Measurements from ENCODE around the gene ANKZF1.
"Not testable (repeated sequence)": the region's sequence is repeated elsewhere in the genome, so short reads cannot be mapped to it uniquely, and the experiment has no call there.

ANKZF1 gene

DNA sequence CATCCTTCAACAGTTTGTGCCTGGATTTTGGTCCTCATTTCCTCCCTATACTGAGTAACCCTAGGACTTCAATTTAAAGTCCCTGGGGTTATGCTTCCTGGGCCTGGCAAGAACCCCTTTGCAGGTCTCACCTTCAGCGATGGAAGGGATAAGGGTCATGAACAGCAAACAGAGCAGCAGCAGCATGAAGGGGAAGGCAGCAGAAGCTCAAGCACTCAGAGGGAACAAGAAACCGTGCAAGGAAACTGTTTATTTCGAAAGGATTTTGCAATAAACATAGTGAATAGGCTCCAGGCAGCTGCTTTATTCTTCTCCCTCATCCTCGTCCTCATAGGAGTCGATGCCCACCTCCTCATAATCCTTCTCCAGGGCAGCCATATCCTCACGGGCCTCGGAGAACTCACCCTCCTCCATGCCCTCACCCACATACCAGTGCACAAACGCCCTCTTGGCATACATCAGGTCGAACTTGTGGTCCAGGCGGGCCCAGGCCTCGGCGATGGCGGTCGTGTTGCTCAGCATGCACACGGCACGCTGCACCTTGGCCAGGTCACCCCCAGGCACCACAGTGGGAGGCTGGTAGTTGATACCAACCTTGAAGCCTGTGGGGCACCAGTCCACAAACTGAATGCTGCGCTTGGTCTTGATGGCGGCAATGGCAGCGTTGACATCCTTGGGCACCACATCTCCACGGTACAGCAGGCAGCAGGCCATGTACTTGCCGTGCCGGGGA is 20.6 kb downstream of the ANKZF1 start:
- Histone ChIP-seq H3K27ac (ENCODE audit: low read length) (peak overlapping the region; percentile 90), H3K36me3 (ENCODE audit: control insufficient read depth in 2 of 2, insufficient read depth in 2 of 2, low read length in 2 of 2) (peaks cover 16 to 22% of the 10 kb centered on the region in 2 donors), H3K4me3 (ENCODE audit: low read length in 2 of 2) (peak overlapping the region; percentile 28 to 54), H3K4me1 (ENCODE audit: control insufficient read depth, insufficient read depth, low read length) (peaks cover 71% of the 10 kb centered on the region), H3K27me3 (ENCODE audit: control insufficient read depth in 1 of 2, insufficient read depth in 2 of 2, low read length in 2 of 2) (no peaks in the 10 kb centered on the region), H3K9ac (ENCODE audit: low read length in 2 of 2) (peak overlapping the region; percentile 7 to 64), H3K9me3 (ENCODE audit: control insufficient read depth in 2 of 2, low read length in 2 of 2) (no peaks in the 10 kb centered on the region)

DNA sequence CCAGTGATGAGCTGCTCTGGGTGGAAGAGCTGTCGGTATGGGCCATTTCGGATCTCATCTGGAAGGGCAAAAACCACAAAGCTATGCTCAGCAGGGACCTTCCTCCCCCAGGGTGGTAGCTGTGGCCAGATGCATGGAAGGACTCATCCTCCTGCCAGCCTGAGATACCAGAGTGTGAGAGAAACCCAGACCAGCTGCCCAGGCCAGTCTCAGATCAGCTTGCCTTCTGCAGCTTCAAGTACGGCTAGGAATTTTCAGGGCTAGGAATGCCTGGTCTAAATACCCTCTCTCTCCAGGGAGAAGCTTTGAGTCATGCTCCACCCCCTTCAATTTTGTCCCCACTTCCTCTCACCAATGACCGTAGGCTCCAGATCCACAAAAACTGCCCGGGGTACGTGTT is 22.1 kb downstream of the ANKZF1 start:
- Histone ChIP-seq H3K36me3 (ENCODE audit: control insufficient read depth in 2 of 2, insufficient read depth in 2 of 2, low read length in 2 of 2) (peaks cover 16 to 22% of the 10 kb centered on the region in 2 donors), H3K4me3 (ENCODE audit: low read length in 2 of 2) (peak overlapping the region in 1 of 2 donors; percentile 29), H3K4me1 (ENCODE audit: control insufficient read depth, insufficient read depth, low read length) (peaks cover 60% of the 10 kb centered on the region), H3K27ac (ENCODE audit: low read length) (peak overlapping the region; percentile 90), H3K9me3 (ENCODE audit: control insufficient read depth in 2 of 2, low read length in 2 of 2) (no peaks in the 10 kb centered on the region), H3K9ac (ENCODE audit: low read length in 2 of 2) (peak overlapping the region in 1 of 2 donors; percentile 86), H3K27me3 (ENCODE audit: control insufficient read depth in 1 of 2, insufficient read depth in 2 of 2, low read length in 2 of 2) (no peaks in the 10 kb centered on the region)

- Histone ChIP-seq H3K27me3 (ENCODE audit: control insufficient read depth in 1 of 2, insufficient read depth in 2 of 2, low read length in 2 of 2) (no peaks in the 10 kb centered on the region), H3K36me3 (ENCODE audit: control insufficient read depth in 2 of 2, insufficient read depth in 2 of 2, low read length in 2 of 2) (peaks cover 16 to 22% of the 10 kb centered on the region in 2 donors), H3K9me3 (ENCODE audit: control insufficient read depth in 2 of 2, low read length in 2 of 2) (no peaks in the 10 kb centered on the region), H3K4me1 (ENCODE audit: control insufficient read depth, insufficient read depth, low read length) (peaks cover 58% of the 10 kb centered on the region), H3K4me3 (ENCODE audit: low read length in 2 of 2) (peak overlapping the region in 1 of 2 donors; percentile 96), H3K9ac (ENCODE audit: low read length in 2 of 2) (peak overlapping the region in 1 of 2 donors; percentile 86), H3K27ac (ENCODE audit: low read length) (peak overlapping the region; percentile 90)
Measured at GRCh38 chr2:219252084-219252483, 22.5 kb downstream of the ANKZF1 start.

- peaks cover 14 to 17% of the 10 kb centered on the region in 2 donors for H3K36me3 ChIP-seq (ENCODE audit: control insufficient read depth in 2 of 2, insufficient read depth in 2 of 2, low read length in 2 of 2)
- peak overlapping the region; percentile 90 for H3K27ac ChIP-seq (ENCODE audit: low read length)
- peak overlapping the region; percentile 73 to 86 for H3K9ac ChIP-seq (ENCODE audit: low read length in 2 of 2)
- H3K27me3 ChIP-seq (ENCODE audit: control insufficient read depth in 1 of 2, insufficient read depth in 2 of 2, low read length in 2 of 2): no peaks in the 10 kb centered on the region
- peak overlapping the region; percentile 90 to 96 for H3K4me3 ChIP-seq (ENCODE audit: low read length in 2 of 2)
- no peaks in the 10 kb centered on the region for H3K9me3 ChIP-seq (ENCODE audit: control insufficient read depth in 2 of 2, low read length in 2 of 2)
- H3K4me1 ChIP-seq (ENCODE audit: control insufficient read depth, insufficient read depth, low read length): peaks cover 56% of the 10 kb centered on the region
Measured at GRCh38 chr2:219252570-219252899, 22.9 kb downstream of the ANKZF1 start.

- Histone ChIP-seq H3K4me3 (ENCODE audit: low read length in 2 of 2) (peak within 1 kb of the TSS; percentile 90 to 96), H3K27me3 (ENCODE audit: control insufficient read depth in 1 of 2, insufficient read depth in 2 of 2, low read length in 2 of 2) (no peaks in the 10 kb centered on the region), H3K36me3 (ENCODE audit: control insufficient read depth in 2 of 2, insufficient read depth in 2 of 2, low read length in 2 of 2) (peaks cover 8 to 12% of the 10 kb centered on the region in 2 donors), H3K9me3 (ENCODE audit: control insufficient read depth in 2 of 2, low read length in 2 of 2) (no peaks in the 10 kb centered on the region), H3K4me1 (ENCODE audit: control insufficient read depth, insufficient read depth, low read length) (peaks cover 55% of the 10 kb centered on the region), H3K27ac (ENCODE audit: low read length) (peak within 1 kb of the TSS; percentile 90), H3K9ac (ENCODE audit: low read length in 2 of 2) (peak within 1 kb of the TSS; percentile 73 to 86)
Measured at GRCh38 chr2:219252900-219253752, 23.5 kb downstream of the ANKZF1 start, which contains the start of gene TUBA4B. TUBA4B (plus strand) TSS chr2:219253243; CDS start chr2:219253408, 165 bp downstream.

DNA sequence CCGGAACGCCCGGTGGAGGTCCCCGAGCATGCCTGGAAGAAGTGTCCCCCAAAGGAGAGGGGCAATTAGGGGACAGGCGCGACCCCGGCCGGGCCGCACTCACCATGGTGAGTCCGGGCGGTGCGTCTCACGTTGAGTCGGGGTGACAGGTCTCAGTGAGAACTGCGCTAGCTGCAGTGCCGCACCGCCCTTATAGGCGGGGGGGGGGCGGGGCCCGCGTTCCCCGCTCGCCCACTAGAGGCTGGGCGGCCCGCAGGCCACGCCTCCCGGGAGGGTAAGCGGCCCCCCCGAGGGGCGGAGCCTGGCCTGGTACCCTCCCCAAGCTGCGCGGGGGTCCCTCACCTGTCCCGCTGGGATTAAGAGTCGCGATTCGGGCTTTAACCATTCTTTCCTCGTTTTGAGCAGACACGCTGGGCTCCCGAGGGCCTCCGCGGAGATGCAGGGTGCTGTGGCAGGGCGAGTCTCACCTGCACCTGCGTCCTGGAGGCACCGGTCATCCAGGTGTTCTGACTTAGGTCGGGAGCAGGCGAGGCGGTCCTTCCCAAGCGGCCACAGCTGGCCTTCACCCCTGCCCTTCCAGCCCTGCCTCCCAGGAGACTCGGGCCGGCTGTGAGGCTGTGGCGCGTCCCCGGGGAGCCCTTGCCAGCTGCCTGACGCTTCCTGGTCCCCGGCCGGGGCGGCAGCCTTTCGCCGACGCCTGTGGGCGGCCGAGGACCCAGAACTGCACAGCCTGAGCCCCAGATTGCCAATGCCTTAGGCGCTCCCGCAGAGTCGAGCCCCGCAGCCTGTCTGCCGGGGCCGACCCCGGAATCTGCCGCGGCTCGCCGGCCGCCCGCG is 24.4 kb downstream of the ANKZF1 start, which contains the start of gene TUBA4A:
TUBA4A (minus strand) TSS at position 166 of the 837 bp plus-strand sequence; CDS start at position 106, 60 bp downstream.
- Histone ChIP-seq H3K27me3 (ENCODE audit: control insufficient read depth in 1 of 2, insufficient read depth in 2 of 2, low read length in 2 of 2) (no peaks in the 10 kb centered on the region), H3K36me3 (ENCODE audit: control insufficient read depth in 2 of 2, insufficient read depth in 2 of 2, low read length in 2 of 2) (peaks cover 6 to 9% of the 10 kb centered on the region in 2 donors), H3K9me3 (ENCODE audit: control insufficient read depth in 2 of 2, low read length in 2 of 2) (no peaks in the 10 kb centered on the region), H3K4me1 (ENCODE audit: control insufficient read depth, insufficient read depth, low read length) (peaks cover 51% of the 10 kb centered on the region), H3K4me3 (ENCODE audit: low read length in 2 of 2) (peak within 1 kb of the TSS; percentile 90 to 96), H3K27ac (ENCODE audit: low read length) (peak within 1 kb of the TSS; percentile 90), H3K9ac (ENCODE audit: low read length in 2 of 2) (peak within 1 kb of the TSS; percentile 73 to 86)

GRCh38 chr2:219254590-219255201 is 25.1 kb downstream of the ANKZF1 start:
- Histone ChIP-seq H3K4me1 (ENCODE audit: control insufficient read depth, insufficient read depth, low read length) (peaks cover 44% of the 10 kb centered on the region), H3K9me3 (ENCODE audit: control insufficient read depth in 2 of 2, low read length in 2 of 2) (no peaks in the 10 kb centered on the region), H3K27me3 (ENCODE audit: control insufficient read depth in 1 of 2, insufficient read depth in 2 of 2, low read length in 2 of 2) (no peaks in the 10 kb centered on the region), H3K27ac (ENCODE audit: low read length) (peak overlapping the region; percentile 90), H3K9ac (ENCODE audit: low read length in 2 of 2) (peak overlapping the region; percentile 68 to 86), H3K36me3 (ENCODE audit: control insufficient read depth in 2 of 2, insufficient read depth in 2 of 2, low read length in 2 of 2) (peaks cover 6 to 9% of the 10 kb centered on the region in 2 donors), H3K4me3 (ENCODE audit: low read length in 2 of 2) (peak overlapping the region; percentile 90 to 96)

DNA sequence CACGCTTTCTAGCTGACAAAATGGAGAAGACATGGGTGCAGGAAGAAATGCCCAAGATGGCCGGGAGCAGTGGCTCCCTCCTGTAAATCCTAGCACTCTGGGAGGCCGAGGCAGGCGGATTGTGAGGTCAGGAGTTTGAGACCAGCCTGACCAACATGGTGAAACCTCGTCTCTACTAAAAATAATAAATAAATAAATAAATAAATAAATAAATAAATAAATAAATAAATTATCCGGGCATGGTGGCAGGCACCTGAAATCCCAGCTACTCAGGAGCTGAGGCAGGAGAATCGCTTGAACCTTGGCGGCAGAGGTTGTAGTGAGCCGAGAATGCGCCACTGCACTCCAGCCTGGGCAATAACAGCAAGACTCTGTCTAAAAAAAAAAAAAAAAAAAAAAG is 29.3 kb downstream of the ANKZF1 start:
- H3K27ac ChIP-seq (ENCODE audit: low read length); H3K4me3 ChIP-seq (ENCODE audit: low read length in 2 of 2); H3K9me3 ChIP-seq (ENCODE audit: control insufficient read depth in 2 of 2, low read length in 2 of 2); H3K27me3 ChIP-seq (ENCODE audit: control insufficient read depth in 1 of 2, insufficient read depth in 2 of 2, low read length in 2 of 2); H3K36me3 ChIP-seq (ENCODE audit: control insufficient read depth in 2 of 2, insufficient read depth in 2 of 2, low read length in 2 of 2); H3K4me1 ChIP-seq (ENCODE audit: control insufficient read depth, insufficient read depth, low read length); H3K9ac ChIP-seq (ENCODE audit: low read length in 2 of 2): not testable (repeated sequence)

GRCh38 chr2:219261024-219261855 is 31.6 kb downstream of the ANKZF1 start:
- H3K9me3 ChIP-seq (ENCODE audit: control insufficient read depth in 2 of 2, low read length in 2 of 2): no peaks in the 10 kb centered on the region
- no peaks in the 10 kb centered on the region for H3K36me3 ChIP-seq (ENCODE audit: control insufficient read depth in 2 of 2, insufficient read depth in 2 of 2, low read length in 2 of 2)
- no peaks in the 10 kb centered on the region for H3K27me3 ChIP-seq (ENCODE audit: control insufficient read depth in 1 of 2, insufficient read depth in 2 of 2, low read length in 2 of 2)
- no peak overlapping the region for H3K9ac ChIP-seq (ENCODE audit: low read length in 2 of 2)
- no peak overlapping the region for H3K27ac ChIP-seq (ENCODE audit: low read length)
- no peaks in the 10 kb centered on the region for H3K4me1 ChIP-seq (ENCODE audit: control insufficient read depth, insufficient read depth, low read length)
- no peak overlapping the region for H3K4me3 ChIP-seq (ENCODE audit: low read length in 2 of 2)
